ENCODE data around the gene CYB561.
A peak's percentile ranks its signal among the peaks of the same experiment; 100 is the strongest.

Gene CYB561

DNA sequence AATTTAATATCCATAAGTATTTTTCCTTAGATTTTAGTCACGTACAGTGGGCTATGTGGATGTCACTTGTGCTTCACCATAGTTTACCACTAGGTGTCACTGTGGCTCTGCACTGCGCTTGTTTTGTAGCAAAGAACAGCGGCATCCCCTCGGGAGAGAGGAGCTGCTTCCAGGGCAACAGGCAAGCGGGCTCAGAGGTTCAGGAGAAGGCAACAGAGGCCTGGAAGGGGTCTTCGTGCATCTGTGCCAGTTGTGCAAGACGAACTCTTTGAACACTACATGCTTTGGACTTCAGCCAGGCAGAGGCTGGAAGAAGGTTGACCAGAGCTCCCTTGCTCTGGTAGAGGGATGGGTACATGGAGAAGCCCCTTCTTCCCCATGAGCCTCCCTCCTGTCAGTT is 20.6 kb downstream of the CYB561 start:
- H3K27ac ChIP-seq (ENCODE audit: extremely low read depth, low read depth, low read length) = no peak overlapping the region
- ChIA-PET CTCF (interaction anchor here (0.6 to 5.8 kb wide), 77 partner anchors 9 to 1979 kb away, joined by 3 to 159 read pairs (median 5); partner anchors contain the start of genes ACE, CYB561, DCAF7 and MAP3K3), POLR2A (interaction anchor here (0.7 to 2.1 kb wide), 7 partner anchors 53 to 250 kb away, joined by 3 to 10 read pairs (median 5); partner anchors contain the start of genes DCAF7 and MAP3K3)
- H3K36me3 ChIP-seq (ENCODE audit: control insufficient read depth in 2 of 2, insufficient read depth in 1 of 2, low read length in 2 of 2) = peaks cover 0 to 14% of the 10 kb centered on the region in 2 experiments; a peak in 1 of 3 replicates
- TF ChIP-seq ZNF768 (tag by site-specific recombination; IDR thresholded peaks at IDR 0.05) (no peak), SCRT1 (tag by site-specific recombination; IDR thresholded peaks at IDR 0.05; ENCODE audit: borderline replicate concordance) (peak; percentile 81; the same call in 1 of the 2 replicates), HOXD13 (CRISPR knock-in tag; IDR thresholded peaks at IDR 0.05; ENCODE audit: borderline replicate concordance) (no peak), ZNF660 (tag by site-specific recombination; IDR thresholded peaks at IDR 0.05) (peak; percentile 82), ZNF2 (tag by site-specific recombination; IDR thresholded peaks at IDR 0.05) (peak; percentile 97), IKZF3 (tag by site-specific recombination; IDR thresholded peaks at IDR 0.05) (peak; percentile 73; the same call in 1 of the 2 replicates), SCRT2 (tag by site-specific recombination; IDR thresholded peaks at IDR 0.05) (peak; percentile 92), ZNF654 (tag by site-specific recombination; IDR thresholded peaks at IDR 0.05; ENCODE audit: low read depth) (peak; percentile 96), ZNF341 (tag by site-specific recombination; IDR thresholded peaks at IDR 0.05; ENCODE audit: low read depth) (peak; percentile 30; the same call in 1 of the 2 replicates), ZBTB21 (tag by site-specific recombination; IDR thresholded peaks at IDR 0.05) (no peak), ZBTB8A (tag by site-specific recombination; IDR thresholded peaks at IDR 0.05) (peak; percentile 28; the same call in 1 of the 2 replicates), HOXC10 (CRISPR knock-in tag; IDR thresholded peaks at IDR 0.05) (no peak)
- TF ChIP-seq, protein P1, sequence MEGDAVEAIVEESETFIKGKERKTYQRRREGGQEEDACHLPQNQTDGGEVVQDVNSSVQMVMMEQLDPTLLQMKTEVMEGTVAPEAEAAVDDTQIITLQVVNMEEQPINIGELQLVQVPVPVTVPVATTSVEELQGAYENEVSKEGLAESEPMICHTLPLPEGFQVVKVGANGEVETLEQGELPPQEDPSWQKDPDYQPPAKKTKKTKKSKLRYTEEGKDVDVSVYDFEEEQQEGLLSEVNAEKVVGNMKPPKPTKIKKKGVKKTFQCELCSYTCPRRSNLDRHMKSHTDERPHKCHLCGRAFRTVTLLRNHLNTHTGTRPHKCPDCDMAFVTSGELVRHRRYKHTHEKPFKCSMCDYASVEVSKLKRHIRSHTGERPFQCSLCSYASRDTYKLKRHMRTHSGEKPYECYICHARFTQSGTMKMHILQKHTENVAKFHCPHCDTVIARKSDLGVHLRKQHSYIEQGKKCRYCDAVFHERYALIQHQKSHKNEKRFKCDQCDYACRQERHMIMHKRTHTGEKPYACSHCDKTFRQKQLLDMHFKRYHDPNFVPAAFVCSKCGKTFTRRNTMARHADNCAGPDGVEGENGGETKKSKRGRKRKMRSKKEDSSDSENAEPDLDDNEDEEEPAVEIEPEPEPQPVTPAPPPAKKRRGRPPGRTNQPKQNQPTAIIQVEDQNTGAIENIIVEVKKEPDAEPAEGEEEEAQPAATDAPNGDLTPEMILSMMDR (tag by site-specific recombination; IDR thresholded peaks at IDR 0.05) = peak; percentile 75
- TF ChIP-seq, protein P2, sequence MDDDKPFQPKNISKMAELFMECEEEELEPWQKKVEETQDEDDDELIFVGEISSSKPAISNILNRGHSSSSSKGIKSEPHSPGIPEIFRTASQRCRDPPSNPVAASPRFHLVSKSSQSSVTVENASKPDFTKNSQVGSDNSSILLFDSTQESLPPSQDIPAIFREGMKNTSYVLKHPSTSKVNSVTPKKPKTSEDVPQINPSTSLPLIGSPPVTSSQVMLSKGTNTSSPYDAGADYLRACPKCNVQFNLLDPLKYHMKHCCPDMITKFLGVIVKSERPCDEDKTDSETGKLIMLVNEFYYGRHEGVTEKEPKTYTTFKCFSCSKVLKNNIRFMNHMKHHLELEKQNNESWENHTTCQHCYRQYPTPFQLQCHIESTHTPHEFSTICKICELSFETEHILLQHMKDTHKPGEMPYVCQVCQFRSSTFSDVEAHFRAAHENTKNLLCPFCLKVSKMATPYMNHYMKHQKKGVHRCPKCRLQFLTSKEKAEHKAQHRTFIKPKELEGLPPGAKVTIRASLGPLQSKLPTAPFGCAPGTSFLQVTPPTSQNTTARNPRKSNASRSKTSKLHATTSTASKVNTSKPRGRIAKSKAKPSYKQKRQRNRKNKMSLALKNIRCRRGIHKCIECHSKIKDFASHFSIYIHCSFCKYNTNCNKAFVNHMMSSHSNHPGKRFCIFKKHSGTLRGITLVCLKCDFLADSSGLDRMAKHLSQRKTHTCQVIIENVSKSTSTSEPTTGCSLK (tag by site-specific recombination; IDR thresholded peaks at IDR 0.05) = no peak
- no peak overlapping the region for H3K4me3 ChIP-seq (ENCODE audit: low read depth, low read length)
- no peaks in the 10 kb centered on the region for H3K4me1 ChIP-seq (ENCODE audit: control insufficient read depth, insufficient read depth, low read length)
- no peaks in the 10 kb centered on the region for H3K9me3 ChIP-seq (ENCODE audit: control insufficient read depth, insufficient read depth, low read depth, low read length)

DNA sequence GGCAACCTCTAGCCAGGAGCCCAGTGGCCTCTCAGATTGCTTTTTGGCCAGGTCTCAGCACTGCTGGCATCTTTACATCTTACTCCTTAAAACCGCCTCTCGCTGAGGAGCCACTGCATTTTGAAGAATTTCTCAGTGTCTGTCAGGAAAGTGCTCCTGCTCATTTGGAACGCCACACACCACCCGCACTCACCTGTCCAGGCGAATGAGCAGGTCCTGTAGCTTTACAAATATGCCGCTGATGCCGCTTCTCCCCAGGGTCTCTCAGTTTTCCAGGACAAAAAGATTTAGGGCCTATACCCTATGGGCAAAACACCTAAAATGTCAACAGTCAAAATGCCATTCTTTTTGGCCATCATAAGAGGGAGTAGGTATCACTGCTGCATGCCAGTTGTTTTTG is 22.1 kb downstream of the CYB561 start:
- Histone ChIP-seq H3K4me3 (ENCODE audit: low read depth, low read length) (no peak overlapping the region), H3K27ac (ENCODE audit: extremely low read depth, low read depth, low read length) (no peak overlapping the region), H3K4me1 (ENCODE audit: control insufficient read depth, insufficient read depth, low read length) (no peaks in the 10 kb centered on the region), H3K9me3 (ENCODE audit: control insufficient read depth, insufficient read depth, low read depth, low read length) (no peaks in the 10 kb centered on the region), H3K36me3 (ENCODE audit: control insufficient read depth in 2 of 2, insufficient read depth in 1 of 2, low read length in 2 of 2) (peaks cover 0 to 27% of the 10 kb centered on the region in 2 experiments; a peak in 1 of 3 replicates)
- ChIA-PET POLR2A (no interaction called here), CTCF (interaction anchor here (0.5 to 5.8 kb wide), 10 partner anchors 10 to 272 kb away, joined by 3 to 159 read pairs (median 6); partner anchors contain the start of gene ACE)
- TF ChIP-seq ZNF571 (tag by site-specific recombination; IDR thresholded peaks at IDR 0.05) (no peak), GLI2 (tag by site-specific recombination; IDR thresholded peaks at IDR 0.05; ENCODE audit: borderline replicate concordance, low read depth) (no peak), EGR2 (tag by site-specific recombination; IDR thresholded peaks at IDR 0.05; ENCODE audit: low read depth) (no peak)
- TF ChIP-seq, protein P3, sequence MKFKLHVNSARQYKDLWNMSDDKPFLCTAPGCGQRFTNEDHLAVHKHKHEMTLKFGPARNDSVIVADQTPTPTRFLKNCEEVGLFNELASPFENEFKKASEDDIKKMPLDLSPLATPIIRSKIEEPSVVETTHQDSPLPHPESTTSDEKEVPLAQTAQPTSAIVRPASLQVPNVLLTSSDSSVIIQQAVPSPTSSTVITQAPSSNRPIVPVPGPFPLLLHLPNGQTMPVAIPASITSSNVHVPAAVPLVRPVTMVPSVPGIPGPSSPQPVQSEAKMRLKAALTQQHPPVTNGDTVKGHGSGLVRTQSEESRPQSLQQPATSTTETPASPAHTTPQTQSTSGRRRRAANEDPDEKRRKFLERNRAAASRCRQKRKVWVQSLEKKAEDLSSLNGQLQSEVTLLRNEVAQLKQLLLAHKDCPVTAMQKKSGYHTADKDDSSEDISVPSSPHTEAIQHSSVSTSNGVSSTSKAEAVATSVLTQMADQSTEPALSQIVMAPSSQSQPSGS (tag by site-specific recombination; IDR thresholded peaks at IDR 0.05; ENCODE audit: low read depth) = no peak
- TF ChIP-seq, protein P4, sequence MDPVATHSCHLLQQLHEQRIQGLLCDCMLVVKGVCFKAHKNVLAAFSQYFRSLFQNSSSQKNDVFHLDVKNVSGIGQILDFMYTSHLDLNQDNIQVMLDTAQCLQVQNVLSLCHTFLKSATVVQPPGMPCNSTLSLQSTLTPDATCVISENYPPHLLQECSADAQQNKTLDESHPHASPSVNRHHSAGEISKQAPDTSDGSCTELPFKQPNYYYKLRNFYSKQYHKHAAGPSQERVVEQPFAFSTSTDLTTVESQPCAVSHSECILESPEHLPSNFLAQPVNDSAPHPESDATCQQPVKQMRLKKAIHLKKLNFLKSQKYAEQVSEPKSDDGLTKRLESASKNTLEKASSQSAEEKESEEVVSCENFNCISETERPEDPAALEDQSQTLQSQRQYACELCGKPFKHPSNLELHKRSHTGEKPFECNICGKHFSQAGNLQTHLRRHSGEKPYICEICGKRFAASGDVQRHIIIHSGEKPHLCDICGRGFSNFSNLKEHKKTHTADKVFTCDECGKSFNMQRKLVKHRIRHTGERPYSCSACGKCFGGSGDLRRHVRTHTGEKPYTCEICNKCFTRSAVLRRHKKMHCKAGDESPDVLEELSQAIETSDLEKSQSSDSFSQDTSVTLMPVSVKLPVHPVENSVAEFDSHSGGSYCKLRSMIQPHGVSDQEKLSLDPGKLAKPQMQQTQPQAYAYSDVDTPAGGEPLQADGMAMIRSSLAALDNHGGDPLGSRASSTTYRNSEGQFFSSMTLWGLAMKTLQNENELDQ (tag by site-specific recombination; IDR thresholded peaks at IDR 0.05; ENCODE audit: low read depth) = no peak
